HL-60 (cell line): ENCODE data around the gene ANKFY1.

Experiments
- DNase-seq, 2 experiments: peaks; one replicate each; pipeline ENCODE4 v3.0.0-alpha.2; 2010 to 2020; ENCODE audit warnings: low read depth in 1 of 2, low spot score in 1 of 2
- H3K27ac ChIP-seq: fragments of 250-450 bp; sonication (Bioruptor Pico); replicated peaks from 2 replicates; pipeline ENCODE4 v1.5.1; 2020; ENCODE audit warnings: mild to moderate bottlenecking, moderate library complexity
- H3K27me3 ChIP-seq: fragments of 250-450 bp; sonication (Bioruptor Pico); 2 replicates; pipeline ENCODE4 v1.5.1; 2021; ENCODE audit warnings: mild to moderate bottlenecking, moderate library complexity; ENCODE audit not compliant: insufficient read depth, poor library complexity, severe bottlenecking
- H3K4me3 ChIP-seq: replicated peaks from 2 replicates; pipeline ENCODE4 v1.5.1; 2011; ENCODE audit warnings: mild to moderate bottlenecking, control low read depth, low read length; ENCODE audit not compliant: insufficient read depth
- CTCF ChIP-seq: IDR thresholded peaks from one replicate; pipeline ENCODE4 v1.5.1; 2011; ENCODE audit warnings: low read length, control low read depth, inconsistent platforms; ENCODE audit not compliant: insufficient read depth
- GABPA ChIP-seq: IDR thresholded peaks from 2 replicates; pipeline ENCODE4 v1.6.1; 2012; ENCODE audit warnings: low read depth
- POLR2AphosphoS5 ChIP-seq: IDR thresholded peaks from 2 replicates; pipeline ENCODE4 v1.6.1; 2012; ENCODE audit warnings: low read depth
- REST ChIP-seq: IDR thresholded peaks from 2 replicates; pipeline ENCODE4 v1.6.1; 2012; ENCODE audit warnings: low read depth; ENCODE audit not compliant: insufficient replicate concordance
- SPI1 ChIP-seq: IDR thresholded peaks from 2 replicates; pipeline ENCODE4 v1.6.1; 2012; ENCODE audit warnings: low read depth, mild to moderate bottlenecking, borderline replicate concordance

ANKFY1 gene

GRCh38 chr17:4246674-4247073 is 17.1 kb downstream of the ANKFY1 start:
- no peak overlapping the region for H3K27ac ChIP-seq
- TF ChIP-seq REST = no peak
- no peak for TF ChIP-seq CTCF
- no peak for TF ChIP-seq SPI1
- TF ChIP-seq POLR2AphosphoS5 = no peak
- TF ChIP-seq GABPA = no peak
- H3K4me3 ChIP-seq = no peak overlapping the region
- DNase-seq = no peak
- H3K27me3 ChIP-seq = no peaks in the 10 kb centered on the region

- TF ChIP-seq CTCF (no peak), POLR2AphosphoS5 (no peak), REST (no peak), SPI1 (no peak), GABPA (no peak)
- no peaks in the 10 kb centered on the region for H3K27me3 ChIP-seq
- no peak overlapping the region for H3K27ac ChIP-seq
- H3K4me3 ChIP-seq = no peak overlapping the region
- no peak for DNase-seq
These were observed 22.2 kb downstream of the ANKFY1 start for GRCh38 chr17:4241535-4241934.

GRCh38 chr17:4236456-4236855 is 27.3 kb downstream of the ANKFY1 start:
- no peak for DNase-seq
- H3K27me3 ChIP-seq = no peaks in the 10 kb centered on the region
- TF ChIP-seq REST (no peak), GABPA (no peak), POLR2AphosphoS5 (no peak), CTCF (no peak), SPI1 (no peak)
- no peak overlapping the region for H3K4me3 ChIP-seq
- no peak overlapping the region for H3K27ac ChIP-seq
